ENCODE measurements around the gene CACNA2D2. TPM values are rescaled to one million over a fixed set of nuclear protein-coding genes. Genes with fewer than 3 reads are reported as not detected.
A peak's percentile ranks its signal among the peaks of the same experiment; 100 is the strongest.

CACNA2D2 gene
- total and polyA plus RNA-seq, 2 of the 13 experiments (the other 11 are each of a cell fraction or from before 2014, with no cell fraction given), result not detected

- TF ChIP-seq KIAA2018 (CRISPR knock-in tag; IDR thresholded peaks at IDR 0.05; ENCODE audit: borderline replicate concordance) (no peak), ZNF780A (CRISPR knock-in tag; IDR thresholded peaks at IDR 0.05) (no peak), ZNF776 (CRISPR knock-in tag; IDR thresholded peaks at IDR 0.05) (0 out of 2 replicates have a peak, but pooled peaks have one; percentile 59)
These were observed 181.4 kb downstream of the CACNA2D2 start (continued) for GRCh38 chr3:50322115-50322385.

All from HepG2 (cell line).